Stomach smooth muscle (tissue), 2 donors: ENCODE data around the gene USP37.
A peak's percentile ranks its signal among the peaks of the same experiment; 100 is the strongest.

ENCODE experiments used
- H3K27ac ChIP-seq: one replicate; pipeline ENCODE4 v1.7.0; 2013; ENCODE audit warnings: mild to moderate bottlenecking, low read length, inconsistent platforms
- H3K27me3 ChIP-seq, 2 donors: one replicate each; pipeline ENCODE4 v1.7.0; 2013; ENCODE audit warnings: low read length in 2 of 2; ENCODE audit not compliant: insufficient read depth in 2 of 2, control insufficient read depth in 1 of 2
- H3K36me3 ChIP-seq, 2 donors: one replicate each; pipeline ENCODE4 v1.7.0; 2013; ENCODE audit warnings: low read length in 2 of 2; ENCODE audit not compliant: control insufficient read depth in 2 of 2, insufficient read depth in 2 of 2
- H3K4me1 ChIP-seq: one replicate; pipeline ENCODE4 v1.7.0; 2013; ENCODE audit warnings: low read length; ENCODE audit not compliant: control insufficient read depth, insufficient read depth
- H3K4me3 ChIP-seq, 2 donors: one replicate each; pipeline ENCODE4 v1.7.0; 2013; ENCODE audit warnings: low read length in 2 of 2
- H3K9ac ChIP-seq, 2 donors: one replicate each; pipeline ENCODE4 v1.7.0; 2013; ENCODE audit warnings: low read length in 2 of 2, mild to moderate bottlenecking in 1 of 2
- H3K9me3 ChIP-seq, 2 donors: one replicate each; pipeline ENCODE4 v1.7.0; 2013; ENCODE audit warnings: low read length in 2 of 2; ENCODE audit not compliant: control insufficient read depth in 2 of 2
- donor health status: healthy.
- donor health status: Pancreatic carcinoma.

Gene USP37

GRCh38 chr2:218418321-218418716 lies 149.8 kb downstream of the USP37 start:
- Histone ChIP-seq H3K9ac (no peak overlapping the region), H3K4me3 (no peak overlapping the region), H3K9me3 (no peaks in the 10 kb centered on the region), H3K27me3 (no peaks in the 10 kb centered on the region), H3K36me3 (no peaks in the 10 kb centered on the region), H3K27ac (no peak overlapping the region), H3K4me1 (no peaks in the 10 kb centered on the region)

- no peaks in the 10 kb centered on the region for H3K9me3 ChIP-seq
- no peaks in the 10 kb centered on the region for H3K27me3 ChIP-seq
- no peak overlapping the region for H3K9ac ChIP-seq
- H3K27ac ChIP-seq, result peak overlapping the region; percentile 18
- peaks cover 35% of the 10 kb centered on the region for H3K4me1 ChIP-seq
- peaks cover 11 to 16% of the 10 kb centered on the region in 2 donors for H3K36me3 ChIP-seq
- H3K4me3 ChIP-seq, result no peak overlapping the region
Observed at GRCh38 chr2:218407717-218408116, 160.4 kb downstream of the USP37 start.

- H3K4me1 ChIP-seq, result peaks cover 41% of the 10 kb centered on the region
Observed at GRCh38 chr2:218406949-218407618, 161.1 kb downstream of the USP37 start.

GRCh38 chr2:218406209-218406948 lies 161.8 kb downstream of the USP37 start:
- no peaks in the 10 kb centered on the region for H3K9me3 ChIP-seq
- H3K36me3 ChIP-seq, result peaks cover 16 to 21% of the 10 kb centered on the region in 2 donors
- H3K4me3 ChIP-seq, result peak overlapping the region; percentile 53 to 77
- peak overlapping the region; percentile 90 for H3K27ac ChIP-seq
- no peaks in the 10 kb centered on the region for H3K27me3 ChIP-seq
- peak overlapping the region; percentile 80 to 83 for H3K9ac ChIP-seq
- H3K4me1 ChIP-seq, result peaks cover 48% of the 10 kb centered on the region

More at GRCh38 chr2:218406949-218407618, 161.1 kb downstream of the USP37 start:
- Histone ChIP-seq H3K27me3 (no peaks in the 10 kb centered on the region), H3K36me3 (peaks cover 16 to 17% of the 10 kb centered on the region in 2 donors), H3K4me3 (peak overlapping the region; percentile 52 to 77), H3K9ac (peak overlapping the region; percentile 80 to 83), H3K9me3 (no peaks in the 10 kb centered on the region), H3K27ac (peak overlapping the region; percentile 88)

GRCh38 chr2:218405746-218406208 lies 162.4 kb downstream of the USP37 start:
- H3K9me3 ChIP-seq, result no peaks in the 10 kb centered on the region
- H3K27ac ChIP-seq, result peak overlapping the region; percentile 90
- peaks cover 16 to 21% of the 10 kb centered on the region in 2 donors for H3K36me3 ChIP-seq
- H3K9ac ChIP-seq, result peak overlapping the region; percentile 21 to 74
- peak overlapping the region; percentile 53 to 68 for H3K4me3 ChIP-seq
- H3K27me3 ChIP-seq, result no peaks in the 10 kb centered on the region
- H3K4me1 ChIP-seq, result peaks cover 53% of the 10 kb centered on the region

- Histone ChIP-seq H3K4me3 (peak overlapping the region in 1 of 2 donors; percentile 68), H3K4me1 (peaks cover 55% of the 10 kb centered on the region), H3K27ac (peak overlapping the region; percentile 90)
Observed at GRCh38 chr2:218405086-218405745, 162.9 kb downstream of the USP37 start.

GRCh38 chr2:218404351-218405085 lies 163.6 kb downstream of the USP37 start:
- Histone ChIP-seq H3K36me3 (peaks cover 16 to 21% of the 10 kb centered on the region in 2 donors), H3K9me3 (no peaks in the 10 kb centered on the region), H3K27me3 (no peaks in the 10 kb centered on the region), H3K4me3 (no peak overlapping the region), H3K4me1 (peaks cover 55% of the 10 kb centered on the region), H3K27ac (peak overlapping the region; percentile 90), H3K9ac (no peak overlapping the region)

More at GRCh38 chr2:218405086-218405745, 162.9 kb downstream of the USP37 start:
- Histone ChIP-seq H3K36me3 (peaks cover 16 to 21% of the 10 kb centered on the region in 2 donors), H3K9ac (peak overlapping the region in 1 of 2 donors; percentile 74), H3K9me3 (no peaks in the 10 kb centered on the region), H3K27me3 (no peaks in the 10 kb centered on the region)

GRCh38 chr2:218403810-218404209 lies 164.3 kb downstream of the USP37 start:
- H3K4me3 ChIP-seq, result no peak overlapping the region
- H3K4me1 ChIP-seq, result peaks cover 59% of the 10 kb centered on the region
- peaks cover 16 to 21% of the 10 kb centered on the region in 2 donors for H3K36me3 ChIP-seq
- H3K27ac ChIP-seq, result no peak overlapping the region
- no peak overlapping the region for H3K9ac ChIP-seq
- H3K9me3 ChIP-seq, result no peaks in the 10 kb centered on the region
- no peaks in the 10 kb centered on the region for H3K27me3 ChIP-seq

GRCh38 chr2:218402911-218403411 lies 165.2 kb downstream of the USP37 start:
- Histone ChIP-seq H3K9me3 (no peaks in the 10 kb centered on the region), H3K4me3 (no peak overlapping the region), H3K9ac (no peak overlapping the region), H3K27me3 (no peaks in the 10 kb centered on the region), H3K36me3 (peaks cover 16 to 21% of the 10 kb centered on the region in 2 donors), H3K4me1 (peaks cover 64% of the 10 kb centered on the region), H3K27ac (no peak overlapping the region)

- H3K4me1 ChIP-seq, result peaks cover 64% of the 10 kb centered on the region
- no peaks in the 10 kb centered on the region for H3K27me3 ChIP-seq
- H3K9me3 ChIP-seq, result no peaks in the 10 kb centered on the region
- peak overlapping the region in 1 of 2 donors; percentile 22 for H3K9ac ChIP-seq
- peak overlapping the region in 1 of 2 donors; percentile 29 for H3K4me3 ChIP-seq
- H3K27ac ChIP-seq, result peak overlapping the region; percentile 46
- peaks cover 16 to 21% of the 10 kb centered on the region in 2 donors for H3K36me3 ChIP-seq
Observed at GRCh38 chr2:218402491-218402901, 165.7 kb downstream of the USP37 start.
